ENCODE measurements around the gene TBX4.

GRCh38 chr17:61462719-61463315 lies 10.6 kb downstream of the TBX4 start:
- TF ChIP-seq, protein P1, sequence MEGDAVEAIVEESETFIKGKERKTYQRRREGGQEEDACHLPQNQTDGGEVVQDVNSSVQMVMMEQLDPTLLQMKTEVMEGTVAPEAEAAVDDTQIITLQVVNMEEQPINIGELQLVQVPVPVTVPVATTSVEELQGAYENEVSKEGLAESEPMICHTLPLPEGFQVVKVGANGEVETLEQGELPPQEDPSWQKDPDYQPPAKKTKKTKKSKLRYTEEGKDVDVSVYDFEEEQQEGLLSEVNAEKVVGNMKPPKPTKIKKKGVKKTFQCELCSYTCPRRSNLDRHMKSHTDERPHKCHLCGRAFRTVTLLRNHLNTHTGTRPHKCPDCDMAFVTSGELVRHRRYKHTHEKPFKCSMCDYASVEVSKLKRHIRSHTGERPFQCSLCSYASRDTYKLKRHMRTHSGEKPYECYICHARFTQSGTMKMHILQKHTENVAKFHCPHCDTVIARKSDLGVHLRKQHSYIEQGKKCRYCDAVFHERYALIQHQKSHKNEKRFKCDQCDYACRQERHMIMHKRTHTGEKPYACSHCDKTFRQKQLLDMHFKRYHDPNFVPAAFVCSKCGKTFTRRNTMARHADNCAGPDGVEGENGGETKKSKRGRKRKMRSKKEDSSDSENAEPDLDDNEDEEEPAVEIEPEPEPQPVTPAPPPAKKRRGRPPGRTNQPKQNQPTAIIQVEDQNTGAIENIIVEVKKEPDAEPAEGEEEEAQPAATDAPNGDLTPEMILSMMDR (conservative IDR thresholded peaks at IDR 0.05; ENCODE audit: low read depth, low read length) = no peak
- no peak for TF ChIP-seq EZH2 (IDR thresholded peaks at IDR 0.05; ENCODE audit: low read length, unreplicated experiment)

All from PC-3 (cell line).